A673 (cell line): ENCODE measurements around the gene SGTA. TPM values are rescaled to one million over a fixed set of nuclear protein-coding genes. Genes with fewer than 3 reads are reported as not detected.

ENCODE experiments used
- BruUV-seq: library from RNA; stranded (reverse); fragments of 400-500 nt; replicated peaks from 2 replicates; lab custom pipeline; 2021; lab: Mats Ljungman, UMichigan
- CTCF ChIA-PET: fragments of 300-600 bp; sonication (Branson Sonifier 250); formaldehyde crosslinking; loops from one replicate; lab custom pipeline; 2022; ENCODE audit warnings: antibody characterized with exemption; lab: Charles Lee
- POLR2A ChIA-PET: fragments of 300-600 bp; sonication (Branson Sonifier 250); formaldehyde crosslinking; loops from one replicate; lab custom pipeline; 2022; ENCODE audit warnings: antibody characterized with exemption; ENCODE audit not compliant: low non-redundant PET; lab: Charles Lee
- DNase-seq: peaks from one replicate; pipeline ENCODE4 v3.0.0-alpha.2; 2015; ENCODE audit warnings: low spot score
- H3K27ac ChIP-seq: fragments of 200-600 bp; sonication (generic); 2 replicates; pipeline ENCODE4 v1.5.1; 2016; ENCODE audit warnings: mixed run types, low read depth, mild to moderate bottlenecking, mixed read lengths, antibody characterized with exemption, low read length; ENCODE audit not compliant: poor library complexity, severe bottlenecking
- H3K27me3 ChIP-seq: fragments of 200-600 bp; sonication (generic); replicated peaks from 2 replicates; pipeline ENCODE4 v1.6.1; 2017; ENCODE audit warnings: mixed run types, low read depth, mild to moderate bottlenecking, mixed read lengths, antibody characterized with exemption, low read length; ENCODE audit not compliant: insufficient read depth, poor library complexity
- H3K36me3 ChIP-seq: fragments of 200-600 bp; sonication (generic); 2 replicates; pipeline ENCODE4 v1.6.1; 2016; ENCODE audit warnings: mixed run types, mild to moderate bottlenecking, mixed read lengths, antibody characterized with exemption, low read length; ENCODE audit not compliant: insufficient read depth, poor library complexity, severe bottlenecking
- H3K4me1 ChIP-seq: fragments of 200-600 bp; sonication (generic); 2 replicates; pipeline ENCODE4 v1.6.1; 2017; ENCODE audit warnings: mixed run types, mild to moderate bottlenecking, mixed read lengths, antibody characterized with exemption, low read length; ENCODE audit not compliant: insufficient read depth, poor library complexity, severe bottlenecking
- H3K4me3 ChIP-seq: fragments of 200-600 bp; sonication (generic); 2 replicates; pipeline ENCODE4 v1.5.1; 2016; ENCODE audit warnings: low read depth, mixed run types, mild to moderate bottlenecking, mixed read lengths, low read length; ENCODE audit not compliant: poor library complexity, severe bottlenecking
- H3K9me3 ChIP-seq: fragments of 200-600 bp; sonication (generic); 2 replicates; pipeline ENCODE4 v1.6.1; 2016; ENCODE audit warnings: mixed run types, low read depth, mild to moderate bottlenecking, mixed read lengths, antibody characterized with exemption, low read length; ENCODE audit not compliant: poor library complexity, severe bottlenecking
- CTCF ChIP-seq: fragments of 300-800, 200-600 bp; sonication (generic); conservative IDR thresholded peaks from 2 replicates; pipeline ENCODE4 v1.5.1; 2017; ENCODE audit warnings: low read depth, mild to moderate bottlenecking, antibody characterized with exemption, low read length, moderate library complexity, mixed read lengths
- EZH2 ChIP-seq: fragments of 200-600 bp; sonication (generic); IDR thresholded peaks from 2 replicates; pipeline ENCODE4 v1.6.1; 2017; ENCODE audit warnings: borderline replicate concordance, low read depth, mild to moderate bottlenecking, mixed read lengths, antibody characterized with exemption, low read length; ENCODE audit not compliant: poor library complexity, severe bottlenecking
- intact Hi-C: fragments of 100-400 bp; cut with micrococcal nuclease; formaldehyde crosslinking; loops from one replicate; pipeline ENCODE4 v1.10.0; 2022; ENCODE audit not compliant: unreplicated experiment
- total RNA-seq: library from RNA; stranded (reverse); gene quantifications from 2 replicates; pipeline ENCODE4 v1.2.3, GENCODE V29; 2021

Gene SGTA
- total RNA-seq, 1 experiment from 2014 or later = 106 TPM

- no peaks in the 10 kb centered on the region for H3K27me3 ChIP-seq
- H3K27ac ChIP-seq = no peak overlapping the region
- CTCF ChIA-PET = no interaction called here
- POLR2A ChIA-PET = no interaction called here
- intact Hi-C loops = no loop called here
- H3K4me1 ChIP-seq = no peaks in the 10 kb centered on the region
- no peak for DNase-seq
- no TSS peak for BruUV-seq
- H3K9me3 ChIP-seq = no peaks in the 10 kb centered on the region
- no peak overlapping the region for H3K4me3 ChIP-seq
- peaks cover 51% of the 10 kb centered on the region for H3K36me3 ChIP-seq
- TF ChIP-seq EZH2 (no peak), CTCF (no peak)
Observed at GRCh38 chr19:2762783-2763496, 20.1 kb downstream of the SGTA start.

- no peak for TF ChIP-seq EZH2
- POLR2A ChIA-PET = no interaction called here
- H3K4me1 ChIP-seq = no peaks in the 10 kb centered on the region
- intact Hi-C loops = no loop called here
- no TSS peak for BruUV-seq
- H3K9me3 ChIP-seq = no peaks in the 10 kb centered on the region
- no peaks in the 10 kb centered on the region for H3K27me3 ChIP-seq
- H3K4me3 ChIP-seq = no peak overlapping the region
- peaks cover 50% of the 10 kb centered on the region for H3K36me3 ChIP-seq
- CTCF ChIA-PET = no interaction called here
- no peak overlapping the region for H3K27ac ChIP-seq
- DNase-seq = no peak
Observed at GRCh38 chr19:2761876-2762782, 20.9 kb downstream of the SGTA start.

- no peaks in the 10 kb centered on the region for H3K27me3 ChIP-seq
- POLR2A ChIA-PET = no interaction called here
- no peaks in the 10 kb centered on the region for H3K9me3 ChIP-seq
- CTCF ChIA-PET = no interaction called here
- no peak for DNase-seq
- intact Hi-C loops = no loop called here
- H3K4me1 ChIP-seq = no peaks in the 10 kb centered on the region
- BruUV-seq = no TSS peak
- H3K27ac ChIP-seq = no peak overlapping the region
- peaks cover 53% of the 10 kb centered on the region for H3K36me3 ChIP-seq
- TF ChIP-seq EZH2 = no peak
- TF ChIP-seq CTCF = no peak
- no peak overlapping the region for H3K4me3 ChIP-seq
Observed at GRCh38 chr19:2761309-2761677, 21.8 kb downstream of the SGTA start.
